K562 (cell line): Measurements from ENCODE around the gene TRPM2. TPM values are rescaled to one million over a fixed set of nuclear protein-coding genes. Genes with fewer than 3 reads are reported as not detected.

Experiments used
- ATAC-seq: fragments of 200-7000 bp; cut with Tn5 transposase; 3 replicates; pipeline ENCODE4 v1.9.1; 2020; ENCODE audit warnings: moderate library complexity
- BruUV-seq: library from RNA; stranded (reverse); fragments of 400-500 nt; replicated peaks from 2 replicates; lab custom pipeline; 2021; lab: Mats Ljungman, UMichigan
- CTCF ChIA-PET: fragments of 300-600 bp; formaldehyde crosslinking; extraction: SDS; loops from one replicate; lab custom pipeline; 2021; ENCODE audit warnings: low intra/inter-chr PET ratio; lab: Yijun Ruan, JAX
- POLR2A ChIA-PET: fragments of 300-600, 350-650 bp; sonication (Branson Sonifier 250); formaldehyde crosslinking; extraction: SDS; loops from one replicate; lab custom pipeline; 2021; ENCODE audit warnings: antibody characterized with exemption, inconsistent platforms; lab: Yijun Ruan, JAX
- DNase-seq, 4 experiments: peaks; one replicate each; pipeline versions ENCODE4 v3.0.0 to v3.0.0-alpha.2; 2011 to 2018; ENCODE audit warnings: low spot score in 3 of 4, mixed read lengths in 3 of 4; ENCODE audit errors: extremely low read depth in 1 of 4
- FAIRE-seq: peaks from 2 replicates; lab custom pipeline; 2011; peaks lifted over from hg19 to GRCh38; lab: Jason Lieb, UNC
- H2AFZ ChIP-seq: 2 replicates; pipeline ENCODE4 v1.6.0; 2011; ENCODE audit warnings: low read depth, low read length, control low read depth, inconsistent platforms
- H3K27ac ChIP-seq: fragments of 200-600 bp; 3 replicates; pipeline ENCODE4 v1.8.0; 2011; ENCODE audit warnings: low read depth, mild to moderate bottlenecking, control low read depth, inconsistent platforms, low read length, moderate library complexity, mixed read lengths; ENCODE audit errors: extremely low read depth
- H3K27me3 ChIP-seq, 2 experiments: fragments of 300-600 bp in 1 of 2; 2 replicates in 1 of 2; 3 replicates in 1 of 2; pipeline versions ENCODE4 v1.6.0 to v1.8.0; 2011; ENCODE audit warnings: inconsistent platforms in 2 of 2, low read length in 2 of 2, mild to moderate bottlenecking in 1 of 2, mixed read lengths in 1 of 2, moderate library complexity in 1 of 2; ENCODE audit not compliant: control insufficient read depth in 2 of 2, insufficient read depth in 2 of 2
- H3K36me3 ChIP-seq: fragments of 300-600 bp; 3 replicates; pipeline ENCODE4 v1.8.0; 2011; ENCODE audit warnings: mild to moderate bottlenecking, low read length, inconsistent platforms; ENCODE audit not compliant: control insufficient read depth, insufficient read depth
- H3K4me1 ChIP-seq, 2 experiments: fragments of 200-600 bp in 1 of 2; replicated peaks in 1 of 2; 2 replicates in 1 of 2; 3 replicates in 1 of 2; pipeline versions ENCODE4 v1.5.1 to v1.8.0; 2011; ENCODE audit warnings: inconsistent platforms in 2 of 2, low read length in 2 of 2, mild to moderate bottlenecking in 1 of 2, mixed read lengths in 1 of 2, moderate library complexity in 1 of 2; ENCODE audit not compliant: control insufficient read depth in 2 of 2, insufficient read depth in 2 of 2
- H3K4me2 ChIP-seq: 2 replicates; pipeline ENCODE4 v1.6.1; 2011; ENCODE audit warnings: low read length, control low read depth, inconsistent platforms, mixed read lengths; ENCODE audit not compliant: insufficient read depth
- H3K4me3 ChIP-seq: fragments of 200-600 bp; sonication (generic), shearing (Covaris generic); 2 replicates; pipeline ENCODE4 v1.5.1; 2016; ENCODE audit warnings: control low read depth, inconsistent platforms
- H3K79me2 ChIP-seq: fragments of 200-600 bp; 3 replicates; pipeline ENCODE4 v1.8.0; 2011; ENCODE audit warnings: low read length, inconsistent platforms; ENCODE audit not compliant: control insufficient read depth, insufficient read depth
- H3K9ac ChIP-seq, 2 experiments: 2 replicates each; pipeline versions ENCODE4 v1.6.0 to v1.6.1; 2011; ENCODE audit warnings: low read depth in 2 of 2, low read length in 2 of 2, control low read depth in 1 of 2, inconsistent platforms in 1 of 2, mild to moderate bottlenecking in 1 of 2, mixed read lengths in 1 of 2; ENCODE audit not compliant: insufficient read depth in 1 of 2
- H3K9me1 ChIP-seq: one replicate; pipeline ENCODE4 v1.6.0; 2011; ENCODE audit warnings: inconsistent platforms, mild to moderate bottlenecking, low read length, moderate library complexity; ENCODE audit not compliant: control insufficient read depth, insufficient read depth
- H3K9me3 ChIP-seq: replicated peaks from 2 replicates; pipeline ENCODE4 v1.5.1; 2011; ENCODE audit warnings: low read depth, low read length, inconsistent platforms; ENCODE audit not compliant: control insufficient read depth, insufficient read depth
- H4K20me1 ChIP-seq: replicated peaks from 2 replicates; pipeline ENCODE4 v1.6.1; 2011; ENCODE audit warnings: low read length, inconsistent platforms, mixed read lengths; ENCODE audit not compliant: control insufficient read depth, insufficient read depth
- ILK ChIP-seq: fragments of 450-650 bp; IDR thresholded peaks from 2 replicates; pipeline ENCODE4 v1.6.1; 2016; ENCODE audit warnings: missing genetic modification characterization, low read depth, mild to moderate bottlenecking, missing compliant biosample characterization, moderate library complexity, borderline replicate concordance
- MAX ChIP-seq: sonication (generic); formaldehyde crosslinking; IDR thresholded peaks from 2 replicates; pipeline ENCODE4 v1.9.0; 2022; ENCODE audit warnings: mild to moderate bottlenecking, missing genetic modification reagents
- MTF1 ChIP-seq: fragments of 250-450 bp; sonication (Bioruptor Pico); IDR thresholded peaks from 2 replicates; pipeline ENCODE4 v1.9.0; 2021; ENCODE audit warnings: moderate library complexity, mild to moderate bottlenecking, inconsistent platforms, borderline replicate concordance
- USF2 ChIP-seq: sonication (generic); formaldehyde crosslinking; IDR thresholded peaks from 2 replicates; pipeline ENCODE4 v1.5.0; 2020; ENCODE audit warnings: missing genetic modification reagents
- WGBS: fragments of 100-300 bp; shearing (Covaris generic); methylation state at CpG from one replicate; pipeline ENCODE4 v1.1.6; 2016; ENCODE audit warnings: low coverage, mixed read lengths; ENCODE audit not compliant: insufficient coverage; ENCODE audit errors: missing lambda C conversion rate; 5-methylcytosine and 5-hydroxymethylcytosine counted together
- in situ Hi-C: fragments of 300-500 bp; cut with MboI; formaldehyde crosslinking; loops from 4 replicates; pipeline ENCODE4 v1.15.0; 2018; ENCODE audit warnings: inconsistent platforms, mixed read lengths
- intact Hi-C: fragments of 100-400 bp; cut with micrococcal nuclease; formaldehyde crosslinking; loops from 2 replicates; pipeline ENCODE4 v1.14.2; 2022
- polyA plus RNA-seq, 8 experiments: library from polyadenylated mRNA; depleted of rRNA in 4 of 8; stranded (reverse) in 5 of 8; unstranded in 3 of 8; fragments of >200 nt; fragmentation: Nextera tagmentation in 2 of 8; fragmentation: Illumina TruSeq in 1 of 8; extraction: Ambion mirVana in 2 of 8; extraction: Trizol in 1 of 8; gene quantifications; 2 replicates each; pipeline versions ENCODE4 v1.2.1 to v1.2.3, GENCODE V29; 2011 to 2014; ENCODE audit warnings: inconsistent platforms in 1 of 8, missing spikeins in 1 of 8
- total RNA-seq, 7 experiments: library from RNA; depleted of rRNA in 6 of 7; stranded (reverse); fragments of >200 nt in 6 of 7; fragmentation: Illumina TruSeq in 2 of 7; extraction: Trizol in 2 of 7; gene quantifications; 2 replicates each; pipeline versions ENCODE4 v1.2.1 to v1.2.3, GENCODE V29; 2011 to 2021; ENCODE audit warnings: low replicate concordance in 1 of 7
- TF ChIP-seq, protein P1 (sequence below), 2 experiments: IDR thresholded peaks; 2 replicates each; pipeline ENCODE4 v1.6.1; 2011; ENCODE audit warnings: borderline replicate concordance in 1 of 2, control low read depth in 1 of 2, low read depth in 1 of 2, low read length in 1 of 2, mild to moderate bottlenecking in 1 of 2, mixed read lengths in 1 of 2, moderate library complexity in 1 of 2; ENCODE audit not compliant: insufficient read depth in 1 of 2, insufficient read length in 1 of 2, poor library complexity in 1 of 2, severe bottlenecking in 1 of 2; ENCODE audit errors: extremely low read depth in 1 of 2

TRPM2 gene
- total and polyA plus RNA-seq, 9 of the 15 experiments (the other 6 are each of a cell fraction or from before 2014, with no cell fraction given): 0.33 to 2.1 (median 0.98) TPM; not detected in 2

DNA sequence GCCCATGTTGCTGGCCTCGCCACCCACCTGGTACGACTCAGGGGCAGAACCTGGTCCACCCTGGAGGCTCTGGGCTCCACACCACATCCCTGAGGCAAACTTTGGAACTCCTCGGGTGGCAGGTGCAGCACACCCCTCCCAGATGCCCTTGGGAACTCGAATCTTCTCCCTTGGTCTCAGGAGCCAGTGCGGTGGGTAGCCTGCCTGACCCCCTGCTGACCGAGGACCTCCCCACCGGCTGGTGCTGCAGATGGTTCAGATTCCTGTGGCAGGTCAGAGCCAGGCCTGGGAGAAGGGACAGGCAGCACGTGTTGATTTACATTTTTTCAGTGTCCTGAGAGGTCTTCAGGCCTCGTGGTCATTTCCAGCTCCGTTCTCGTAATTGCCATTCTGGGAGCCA, 7.9 kb upstream of the TRPM2 start:
- no peaks in the 10 kb centered on the region for H3K9me3 ChIP-seq
- no peak for ATAC-seq
- H3K36me3 ChIP-seq: no peaks in the 10 kb centered on the region
- no TSS peak for BruUV-seq
- DNase-seq: no peak
- in situ Hi-C loops: no loop called here
- no peaks in the 10 kb centered on the region; the same call in 1 of the 2 replicates for H4K20me1 ChIP-seq
- peaks cover 4 to 24% of the 10 kb centered on the region in 2 experiments; a peak in 4 of 5 replicates for H3K4me1 ChIP-seq
- CTCF ChIA-PET: interaction anchor here (0.7 kb wide), 1 partner anchor 544 kb away, joined by 7 read pairs; no protein-coding TSS in a partner anchor
- WGBS: 0% methylated on average over 11 of the region's 11 CpGs
- POLR2A ChIA-PET: interaction anchor here (1.7 kb wide), 1 partner anchor 18 kb away, joined by 5 read pairs; no protein-coding TSS in a partner anchor
- H3K79me2 ChIP-seq: no peaks in the 10 kb centered on the region
- no peak for FAIRE-seq
- no peak overlapping the region for H3K4me3 ChIP-seq
- peak overlapping the region in 1 of 2 experiments; percentile 31; a peak in 2 of 4 replicates for H3K9ac ChIP-seq
- H3K27me3 ChIP-seq: peaks cover 37 to 51% of the 10 kb centered on the region in 2 experiments
- no peak overlapping the region for H2AFZ ChIP-seq
- intact Hi-C loops: no loop called here
- no peaks in the 10 kb centered on the region for H3K9me1 ChIP-seq
- TF ChIP-seq MAX (CRISPR knock-in tag) (0 out of 2 replicates have a peak, but pooled peaks have one; percentile 14), ILK (no peak)
- H3K27ac ChIP-seq: no peak overlapping the region
- H3K4me2 ChIP-seq: no peak overlapping the region

DNA sequence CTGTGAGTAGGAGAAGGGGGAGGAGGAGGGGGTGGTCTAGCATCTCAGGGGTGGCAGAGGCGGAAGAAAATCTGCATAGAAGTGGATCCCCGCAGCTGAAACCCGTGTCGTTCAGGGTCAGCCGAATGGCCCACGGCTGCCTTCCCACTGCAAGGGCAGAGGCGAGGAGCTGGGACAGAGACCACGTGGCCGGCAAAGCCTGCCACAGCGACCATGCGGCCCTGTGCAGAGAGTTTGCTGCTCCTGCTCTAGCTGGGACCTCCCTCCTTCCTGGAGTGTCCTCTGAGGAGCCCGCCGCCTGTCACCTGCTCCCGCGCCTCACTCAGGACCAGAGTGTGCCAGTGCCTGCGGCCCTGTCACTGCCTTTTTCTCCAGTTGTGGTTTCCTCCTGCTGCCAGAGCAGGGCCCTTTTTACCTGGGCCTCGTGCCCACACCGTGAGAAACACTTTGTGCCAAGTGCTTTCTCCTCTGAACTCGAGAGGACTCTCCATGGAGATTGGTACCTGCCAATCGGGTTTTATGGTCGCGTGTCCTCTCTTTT, 5.4 kb upstream of the TRPM2 start:
- TF ChIP-seq USF2 (CRISPR knock-in tag): peak; percentile 22; the same call in 1 of the 2 replicates
- TF ChIP-seq MAX (CRISPR knock-in tag): peak; percentile 68
- TF ChIP-seq MTF1 (CRISPR knock-in tag): no peak
- TF ChIP-seq, protein P1, sequence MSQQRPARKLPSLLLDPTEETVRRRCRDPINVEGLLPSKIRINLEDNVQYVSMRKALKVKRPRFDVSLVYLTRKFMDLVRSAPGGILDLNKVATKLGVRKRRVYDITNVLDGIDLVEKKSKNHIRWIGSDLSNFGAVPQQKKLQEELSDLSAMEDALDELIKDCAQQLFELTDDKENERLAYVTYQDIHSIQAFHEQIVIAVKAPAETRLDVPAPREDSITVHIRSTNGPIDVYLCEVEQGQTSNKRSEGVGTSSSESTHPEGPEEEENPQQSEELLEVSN (IDR thresholded peaks at IDR 0.05; ENCODE audit: borderline replicate concordance in 1 of 2, extremely low read depth in 1 of 2, insufficient read depth in 1 of 2, insufficient read length in 1 of 2, low read depth in 1 of 2, low read length in 1 of 2, poor library complexity in 1 of 2, severe bottlenecking in 1 of 2): peak in 1 of 2 experiments; percentile 61
- POLR2A ChIA-PET: interaction anchor here (0.8 kb wide), 1 partner anchor 718 kb away, joined by 3 read pairs; no protein-coding TSS in a partner anchor

More for the DNA sequence above, 5.4 kb upstream of the TRPM2 start:
- Histone ChIP-seq H3K27me3 (peaks cover 52 to 75% of the 10 kb centered on the region in 2 experiments), H3K9me1 (no peaks in the 10 kb centered on the region), H3K27ac (no peak overlapping the region), H3K79me2 (no peaks in the 10 kb centered on the region), H3K4me3 (no peak overlapping the region), H3K4me2 (no peak overlapping the region), H3K9ac (peak overlapping the region in 1 of 2 experiments; percentile 74; a peak in 1 of 4 replicates), H4K20me1 (no peaks in the 10 kb centered on the region; the same call in none of the 2 replicates), H3K4me1 (peaks cover 0 to 25% of the 10 kb centered on the region in 2 experiments; a peak in 2 of 5 replicates), H3K9me3 (no peaks in the 10 kb centered on the region), H2AFZ (no peak overlapping the region; the same call in 1 of the 2 replicates), H3K36me3 (no peaks in the 10 kb centered on the region)
- FAIRE-seq (no peak), DNase-seq (no peak), ATAC-seq (peak; percentile 25)
- intact Hi-C loops (no loop called here), in situ Hi-C loops (no loop called here)
- WGBS: 18% methylated on average over 22 of the region's 22 CpGs
- CTCF ChIA-PET: no interaction called here
- BruUV-seq: no TSS peak
